Gastroesophageal sphincter (tissue), 4 donors: ENCODE results near the gene NOC2L. TPM values are rescaled to one million over a fixed set of nuclear protein-coding genes. Genes with fewer than 3 reads are reported as not detected.

Experiments
- ATAC-seq: fragments of 150-250 bp; one replicate; pipeline ENCODE4 v1.9.1; 2016; ENCODE audit warnings: mild to moderate bottlenecking, moderate library complexity
- H3K27ac ChIP-seq, 4 donors: fragments of 200-600 bp; sonication (generic) in 3 of 4; 1 replicate in 3 of 4; 2 replicates in 1 of 4; pipeline ENCODE4 v1.5.1; 2016 to 2019
- H3K27me3 ChIP-seq: fragments of 200-600 bp; sonication (generic); one replicate; pipeline ENCODE4 v1.5.1; 2019
- H3K36me3 ChIP-seq, 2 donors: fragments of 200-600 bp; sonication (generic); one replicate each; pipeline ENCODE4 v1.5.1; 2019; ENCODE audit warnings: control low read depth in 1 of 2
- H3K4me1 ChIP-seq, 3 donors: fragments of 200-600 bp; sonication (generic); 1 replicate in 2 of 3; 2 replicates in 1 of 3; pipeline ENCODE4 v1.5.1; 2016 to 2019; ENCODE audit warnings: control low read depth in 2 of 3
- H3K4me3 ChIP-seq, 2 donors: fragments of 200-600 bp; sonication (generic); one replicate each; pipeline ENCODE4 v1.5.1; 2019; ENCODE audit warnings: mild to moderate bottlenecking in 1 of 2, moderate library complexity in 1 of 2
- H3K9me3 ChIP-seq, 3 donors: fragments of 200-600 bp; sonication (generic); one replicate each; pipeline ENCODE4 v1.5.1; 2017 to 2019; ENCODE audit warnings: control low read depth in 2 of 3
- EP300 ChIP-seq: sonication (generic); formaldehyde crosslinking; IDR thresholded peaks from one replicate; pipeline ENCODE4 v1.6.1; 2017; ENCODE audit warnings: antibody characterized with exemption, mild to moderate bottlenecking
- POLR2A ChIP-seq, 2 donors: fragments of 450-650 bp; IDR thresholded peaks; one replicate each; pipeline ENCODE4 v1.6.1; 2017; ENCODE audit warnings: antibody characterized with exemption in 2 of 2, mild to moderate bottlenecking in 2 of 2, moderate library complexity in 1 of 2
- POLR2AphosphoS5 ChIP-seq: sonication (generic); formaldehyde crosslinking; IDR thresholded peaks from one replicate; pipeline ENCODE4 v1.6.1; 2017; ENCODE audit warnings: antibody characterized with exemption
- WGBS, 2 donors: methylation state at CpG; one replicate each; pipeline ENCODE4 v1.1.5; 2018; ENCODE audit warnings: low coverage in 1 of 2; 5-methylcytosine and 5-hydroxymethylcytosine counted together
- total RNA-seq, 4 donors: library from RNA; depleted of rRNA; stranded (reverse); fragments of >200 nt; gene quantifications; one replicate each; pipeline ENCODE4 v1.1.0, GENCODE V29; 2016
- TF ChIP-seq, protein P1 (sequence below), 4 experiments: fragments of 200-600 bp in 2 of 4; fragments of 450-650 bp in 2 of 4; sonication (generic) in 1 of 4; IDR thresholded peaks; one replicate each; pipeline ENCODE4 v1.5.1; 2017 to 2019; ENCODE audit warnings: antibody characterized with exemption in 4 of 4, mild to moderate bottlenecking in 2 of 4, moderate library complexity in 2 of 4

NOC2L gene
- total RNA-seq, 4 donors from 2014 or later, result 36.3 to 54.1 (median 45.2) TPM

DNA sequence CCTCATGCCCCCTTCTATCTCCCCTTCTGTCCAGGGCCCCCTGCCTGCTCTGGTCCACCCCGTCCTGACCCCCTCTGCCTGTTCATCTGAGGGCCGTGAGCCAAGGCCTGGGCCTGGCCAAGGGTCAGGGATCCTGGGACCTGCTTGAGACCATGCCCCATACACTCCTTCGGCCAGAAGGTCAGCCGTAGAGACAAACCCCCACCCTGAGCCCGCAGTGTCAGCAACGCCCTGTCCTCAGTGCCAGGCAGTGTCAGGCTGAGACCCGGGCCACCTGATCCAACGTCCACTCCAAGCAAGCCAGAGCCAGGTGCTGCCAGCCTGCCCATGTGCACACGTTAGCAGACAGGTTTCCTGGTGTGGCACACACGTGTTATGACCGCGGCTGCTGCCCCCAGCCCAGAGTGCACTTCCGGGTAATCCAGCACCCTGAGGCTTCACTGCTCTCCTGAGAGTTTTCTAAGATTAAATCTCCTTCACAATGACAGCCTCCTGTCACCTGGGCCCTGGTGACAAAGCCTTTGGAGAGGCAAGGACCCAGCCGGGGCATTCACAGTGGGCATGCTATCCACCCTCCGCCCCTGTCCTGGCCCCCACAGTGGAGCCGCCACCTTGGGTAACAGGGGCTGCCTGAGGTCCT is 45.4 kb downstream of the NOC2L start:
- Histone ChIP-seq H3K27me3 (peaks cover 81% of the 10 kb centered on the region), H3K27ac (no peak overlapping the region), H3K9me3 (no peaks in the 10 kb centered on the region), H3K4me3 (no peak overlapping the region), H3K4me1 (peaks cover 0 to 36% (median 11%) of the 10 kb centered on the region in 3 donors), H3K36me3 (no peaks in the 10 kb centered on the region)
- TF ChIP-seq POLR2A (IDR thresholded peaks at IDR 0.05) (no peak), EP300 (no peak), POLR2AphosphoS5 (no peak)
- TF ChIP-seq, protein P1, sequence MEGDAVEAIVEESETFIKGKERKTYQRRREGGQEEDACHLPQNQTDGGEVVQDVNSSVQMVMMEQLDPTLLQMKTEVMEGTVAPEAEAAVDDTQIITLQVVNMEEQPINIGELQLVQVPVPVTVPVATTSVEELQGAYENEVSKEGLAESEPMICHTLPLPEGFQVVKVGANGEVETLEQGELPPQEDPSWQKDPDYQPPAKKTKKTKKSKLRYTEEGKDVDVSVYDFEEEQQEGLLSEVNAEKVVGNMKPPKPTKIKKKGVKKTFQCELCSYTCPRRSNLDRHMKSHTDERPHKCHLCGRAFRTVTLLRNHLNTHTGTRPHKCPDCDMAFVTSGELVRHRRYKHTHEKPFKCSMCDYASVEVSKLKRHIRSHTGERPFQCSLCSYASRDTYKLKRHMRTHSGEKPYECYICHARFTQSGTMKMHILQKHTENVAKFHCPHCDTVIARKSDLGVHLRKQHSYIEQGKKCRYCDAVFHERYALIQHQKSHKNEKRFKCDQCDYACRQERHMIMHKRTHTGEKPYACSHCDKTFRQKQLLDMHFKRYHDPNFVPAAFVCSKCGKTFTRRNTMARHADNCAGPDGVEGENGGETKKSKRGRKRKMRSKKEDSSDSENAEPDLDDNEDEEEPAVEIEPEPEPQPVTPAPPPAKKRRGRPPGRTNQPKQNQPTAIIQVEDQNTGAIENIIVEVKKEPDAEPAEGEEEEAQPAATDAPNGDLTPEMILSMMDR (IDR thresholded peaks at IDR 0.05), result no peak
- no peak for ATAC-seq
- no CpG with 5 or more reads among the region's 16 CpGs for WGBS, 2 donors

DNA sequence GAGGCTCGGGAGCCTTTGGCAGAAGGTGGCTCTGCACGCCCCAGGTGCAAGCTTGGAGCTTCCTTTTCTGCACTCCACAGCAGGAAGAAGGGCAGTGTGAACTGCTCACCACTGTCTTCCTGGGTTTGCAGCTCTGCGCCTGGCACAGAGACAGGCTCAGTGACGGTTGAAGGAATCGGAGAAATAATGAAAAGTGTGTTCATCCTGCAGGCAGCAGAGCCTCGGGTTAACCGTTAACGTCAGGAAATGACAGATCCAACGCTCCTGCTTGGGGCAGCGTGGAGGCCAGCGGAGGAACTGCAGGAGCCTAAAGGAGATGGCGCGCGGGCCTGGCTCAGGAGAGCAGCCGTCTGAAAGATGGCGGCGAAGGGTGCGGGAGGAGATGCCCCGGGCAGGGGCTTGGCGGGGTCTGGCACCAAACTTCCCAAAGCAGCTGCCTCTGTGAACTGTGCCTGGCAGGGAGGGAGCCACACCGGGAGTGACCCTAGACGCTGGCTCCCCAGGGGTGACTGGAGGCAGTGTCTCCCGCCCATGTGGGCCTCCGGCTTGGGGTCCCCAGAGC is 46.2 kb downstream of the NOC2L start:
- no peaks in the 10 kb centered on the region for H3K9me3 ChIP-seq
- H3K4me1 ChIP-seq, result peaks cover 0 to 36% (median 11%) of the 10 kb centered on the region in 3 donors
- H3K27me3 ChIP-seq, result peaks cover 74% of the 10 kb centered on the region
- TF ChIP-seq, protein P1 (IDR thresholded peaks at IDR 0.05), result no peak
- no peak for TF ChIP-seq EP300
- no peak for TF ChIP-seq POLR2AphosphoS5
- no peak for TF ChIP-seq POLR2A (IDR thresholded peaks at IDR 0.05)
- no peak overlapping the region for H3K27ac ChIP-seq
- H3K36me3 ChIP-seq, result no peaks in the 10 kb centered on the region
- no peak overlapping the region for H3K4me3 ChIP-seq
- ATAC-seq, result no peak
- WGBS, 2 donors, result 44% methylated on average over 13 of the region's 24 CpGs; no CpG with 5 or more reads in 1 of the 2 donors

DNA sequence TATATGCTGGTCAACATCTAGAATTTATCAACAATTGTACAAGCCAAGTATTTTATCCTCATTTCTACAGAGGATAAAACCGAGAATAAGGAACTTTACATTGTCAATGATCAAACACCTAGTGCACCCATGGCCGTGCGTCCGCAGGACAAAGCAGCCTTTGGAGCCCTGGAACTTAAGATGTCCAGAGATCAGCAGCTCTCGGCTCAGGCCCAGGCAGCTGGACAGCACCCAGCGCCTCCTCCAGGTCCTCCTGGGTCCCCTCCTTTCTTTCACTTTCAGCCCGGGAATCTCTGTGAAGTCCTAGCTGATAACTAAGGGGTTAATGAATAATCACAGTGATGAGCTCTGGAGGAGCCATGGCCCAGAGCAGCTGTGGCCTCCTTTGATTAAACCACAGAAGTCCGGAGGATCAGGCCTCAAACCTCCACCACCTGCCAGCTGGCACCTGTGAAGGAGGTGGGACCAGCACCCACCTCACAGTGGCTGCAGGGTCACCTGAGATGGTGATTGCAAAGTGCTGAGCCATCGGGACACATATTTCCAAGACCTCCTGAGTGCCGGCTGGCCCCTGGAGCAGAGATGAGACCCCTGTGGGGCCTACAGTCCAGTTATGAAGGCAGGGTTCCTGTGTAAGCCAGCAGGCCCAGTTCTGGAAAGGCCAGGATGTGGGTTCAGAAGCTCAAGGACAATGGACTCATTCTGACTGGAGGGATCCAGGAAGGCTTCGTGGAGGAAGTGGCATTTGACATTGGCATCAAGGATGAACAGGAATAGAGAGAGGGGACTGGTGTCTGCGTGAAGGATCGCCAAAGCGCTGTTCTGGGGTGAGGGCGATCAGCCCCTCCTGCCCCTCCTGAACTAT is 46.9 kb downstream of the NOC2L start:
- Histone ChIP-seq H3K27me3 (peaks cover 66% of the 10 kb centered on the region), H3K4me1 (peaks cover 0 to 35% (median 11%) of the 10 kb centered on the region in 3 donors), H3K27ac (no peak overlapping the region), H3K36me3 (no peaks in the 10 kb centered on the region), H3K9me3 (no peaks in the 10 kb centered on the region), H3K4me3 (no peak overlapping the region)
- ATAC-seq, result no peak
- WGBS, 2 donors, result 58 to 70% methylated on average over 7 to 10 of the region's 15 CpGs
- TF ChIP-seq POLR2AphosphoS5 (no peak), POLR2A (IDR thresholded peaks at IDR 0.05) (no peak), EP300 (no peak)
- TF ChIP-seq, protein P1 (IDR thresholded peaks at IDR 0.05), result no peak

DNA sequence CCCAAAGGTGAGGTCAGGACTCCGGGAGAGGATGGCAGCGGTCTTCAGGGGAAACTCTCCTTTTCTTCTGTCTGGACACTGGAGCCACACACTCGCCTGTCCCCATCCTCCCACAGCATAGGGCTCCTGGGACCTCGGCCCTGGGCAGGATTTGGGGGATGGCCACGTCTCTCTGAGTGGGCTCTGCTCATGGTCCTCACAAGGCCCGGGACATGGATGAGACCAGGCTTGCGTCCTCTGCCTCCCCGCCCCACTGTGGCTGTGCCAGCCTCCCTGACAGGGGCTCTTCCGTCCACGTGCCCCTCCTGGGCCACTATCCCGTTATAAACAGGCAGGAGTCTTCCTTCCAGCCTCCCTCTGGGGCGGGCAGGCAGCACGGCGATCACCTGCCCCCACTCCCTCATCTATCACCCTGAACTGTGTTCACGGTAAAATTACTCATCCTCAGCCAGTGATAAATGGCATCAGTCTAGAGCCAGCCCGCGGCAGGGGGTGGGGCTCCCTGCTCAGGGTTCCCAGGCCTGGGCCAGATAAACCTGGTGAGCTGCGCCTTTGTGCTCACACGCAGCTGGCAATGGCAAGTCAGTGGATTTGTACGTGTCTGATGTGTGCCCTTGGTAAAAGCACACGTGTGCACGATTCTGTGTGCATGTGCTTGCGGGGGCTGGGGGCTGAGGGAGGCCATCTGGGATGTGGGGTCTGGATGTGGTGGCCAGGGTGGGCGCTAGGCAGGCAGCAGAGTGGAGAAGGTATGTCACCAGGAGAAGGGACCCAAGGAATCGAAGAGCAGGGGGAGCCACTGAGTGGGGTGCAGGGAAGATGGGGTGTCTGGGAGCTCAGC is 48.0 kb downstream of the NOC2L start:
- H3K27me3 ChIP-seq, result peaks cover 63% of the 10 kb centered on the region

More for the DNA sequence above, 48.0 kb downstream of the NOC2L start:
- H3K4me3 ChIP-seq, result peak overlapping the region in 1 of 2 donors; percentile 44
- peak overlapping the region in 3 of 4 donors; percentile 56 to 61 (median 57) for H3K27ac ChIP-seq
- WGBS, 2 donors, result 36 to 93% methylated on average over 3 to 10 of the region's 25 CpGs
- TF ChIP-seq POLR2AphosphoS5, result peak; percentile 44
- TF ChIP-seq POLR2A (IDR thresholded peaks at IDR 0.05), result no peak
- no peaks in the 10 kb centered on the region for H3K9me3 ChIP-seq
- H3K4me1 ChIP-seq, result peaks cover 0 to 35% (median 11%) of the 10 kb centered on the region in 3 donors
- ATAC-seq, result no peak
- no peaks in the 10 kb centered on the region for H3K36me3 ChIP-seq
